GM12874 (cell line): ENCODE results near the gene RSPO3.

Experiments
- CTCF ChIP-seq: IDR thresholded peaks from 2 replicates; pipeline ENCODE4 v1.5.1; 2011; ENCODE audit warnings: low read depth, mild to moderate bottlenecking, control low read depth, low read length, moderate library complexity; ENCODE audit not compliant: insufficient read depth

The RSPO3 gene

GRCh38 chr6:127114214-127114760, 4.2 kb upstream of the RSPO3 start:
- no peak for TF ChIP-seq CTCF

GRCh38 chr6:127115084-127115655, 3.3 kb upstream of the RSPO3 start:
- TF ChIP-seq CTCF = no peak

GRCh38 chr6:127115746-127116145, 2.7 kb upstream of the RSPO3 start:
- no peak for TF ChIP-seq CTCF

GRCh38 chr6:127117979-127118297, 533 bp upstream of the RSPO3 start:
- TF ChIP-seq CTCF = no peak

- no peak for TF ChIP-seq CTCF
Observed at GRCh38 chr6:127119102-127120022, 891 bp downstream of the RSPO3 start.

GRCh38 chr6:127120023-127120786, 1.7 kb downstream of the RSPO3 start:
- TF ChIP-seq CTCF = no peak

GRCh38 chr6:127120787-127121636, 2.5 kb downstream of the RSPO3 start:
- TF ChIP-seq CTCF = peak; percentile 84
